ENCODE data around the gene PCDHGB4.
"Not testable (repeated sequence)": the region's sequence is repeated elsewhere in the genome, so short reads cannot be mapped to it uniquely, and the experiment has no call there.

Gene PCDHGB4

GRCh38 chr5:141387557-141388311 is at the start of gene PCDHGB4:
Gene PCDHGB4 (plus strand): TSS chr5:141387698. CDS start chr5:141387885, 187 bp downstream.
- peak; percentile 7 to 14 for DNase-seq

GRCh38 chr5:141338538-141339306 is 48.8 kb upstream of the PCDHGB4 start, which contains the start of gene PCDHGA2:
Gene PCDHGA2 (plus strand): TSS chr5:141338760.
- DNase-seq, result no peak

- not testable (repeated sequence) for DNase-seq
Observed at GRCh38 chr5:141340781-141341354, 46.6 kb upstream of the PCDHGB4 start.

- no peak for DNase-seq
Observed at GRCh38 chr5:141342773-141343172, 44.7 kb upstream of the PCDHGB4 start.

GRCh38 chr5:141343242-141343952 is 44.1 kb upstream of the PCDHGB4 start, which contains the start of gene PCDHGA3:
Gene PCDHGA3 (plus strand): TSS chr5:141343829. CDS start chr5:141344034, 205 bp downstream.
- DNase-seq, result peak; percentile 9 to 10

GRCh38 chr5:141343953-141344463 is 43.5 kb upstream of the PCDHGB4 start:
- no peak for DNase-seq

- DNase-seq, result no peak
Observed at GRCh38 chr5:141345327-141345726, 42.2 kb upstream of the PCDHGB4 start.

- DNase-seq, result not testable (repeated sequence)
Observed at GRCh38 chr5:141346017-141346416, 41.5 kb upstream of the PCDHGB4 start.

GRCh38 chr5:141349917-141350619 is 37.4 kb upstream of the PCDHGB4 start, which contains the start of gene PCDHGB1:
Gene PCDHGB1 (plus strand): TSS chr5:141350099. CDS start chr5:141350261, 162 bp downstream.
- peak in 1 of 2 donors; percentile 7 for DNase-seq

- DNase-seq, result no peak
Observed at GRCh38 chr5:141351591-141351990, 35.9 kb upstream of the PCDHGB4 start.

- DNase-seq, result no peak
Observed at GRCh38 chr5:141354900-141355469, 32.5 kb upstream of the PCDHGB4 start, which contains the start of gene PCDHGA4. Gene PCDHGA4 (plus strand): TSS chr5:141355021. CDS start chr5:141355108, 87 bp downstream.

GRCh38 chr5:141355641-141356040 is 31.9 kb upstream of the PCDHGB4 start:
- no peak for DNase-seq

GRCh38 chr5:141356133-141356532 is 31.4 kb upstream of the PCDHGB4 start:
- no peak for DNase-seq

- no peak for DNase-seq
Observed at GRCh38 chr5:141356950-141357349, 30.5 kb upstream of the PCDHGB4 start.

- peak; percentile 10 to 20 for DNase-seq
Observed at GRCh38 chr5:141359790-141360426, 27.6 kb upstream of the PCDHGB4 start, which contains the start of gene PCDHGB2. Gene PCDHGB2 (plus strand): TSS chr5:141359994. CDS start chr5:141360136, 142 bp downstream.

- DNase-seq, result no peak
Observed at GRCh38 chr5:141360685-141361084, 26.8 kb upstream of the PCDHGB4 start.

GRCh38 chr5:141362719-141363118 is 24.8 kb upstream of the PCDHGB4 start:
- DNase-seq, result no peak

GRCh38 chr5:141363952-141364660 is 23.4 kb upstream of the PCDHGB4 start, which contains the start of gene PCDHGA5:
Gene PCDHGA5 (plus strand): TSS chr5:141364162. CDS start chr5:141364331, 169 bp downstream.
- DNase-seq, result no peak

GRCh38 chr5:141366016-141366896 is 21.2 kb upstream of the PCDHGB4 start:
- no peak for DNase-seq

All from inflammatory macrophage treated with lipopolysaccharide for 1 hour (primary cell).